K562 (cell line): ENCODE measurements around the gene MALAT1. TPM values are rescaled to one million over a fixed set of nuclear protein-coding genes. Genes with fewer than 3 reads are reported as not detected.

Experiments used
- ARID2 ChIP-seq: fragments of 450-650 bp; IDR thresholded peaks from 2 replicates; pipeline ENCODE4 v1.6.1; 2017; ENCODE audit warnings: antibody characterized with exemption, mild to moderate bottlenecking
- ATF7 ChIP-seq: fragments of 450-650 bp; IDR thresholded peaks from 2 replicates; pipeline ENCODE4 v1.7.1; 2014; ENCODE audit warnings: mild to moderate bottlenecking, moderate library complexity
- CC2D1A ChIP-seq: fragments of 450-650 bp; IDR thresholded peaks from 2 replicates; pipeline ENCODE4 v1.6.1; 2017; ENCODE audit warnings: mild to moderate bottlenecking
- CCAR2 ChIP-seq: fragments of 200-400 bp; formaldehyde crosslinking; IDR thresholded peaks from 2 replicates; pipeline ENCODE4 v1.6.1; 2017; ENCODE audit warnings: mild to moderate bottlenecking, low read depth, low read length
- CTBP1 ChIP-seq: fragments of 450-650 bp; IDR thresholded peaks from 2 replicates; pipeline ENCODE4 v1.6.1; 2016; ENCODE audit warnings: borderline replicate concordance
- ELF1 ChIP-seq: fragments of 200-800 bp; sonication (Bioruptor generic); IDR thresholded peaks from 2 replicates; pipeline ENCODE4 v1.6.1; 2016; ENCODE audit warnings: missing genetic modification characterization, missing compliant biosample characterization
- NR3C1 ChIP-seq: sonication (generic); formaldehyde crosslinking; IDR thresholded peaks from 2 replicates; pipeline ENCODE4 v1.8.1; 2022; ENCODE audit warnings: missing genetic modification reagents
- PCBP2 ChIP-seq: fragments of 200-400 bp; formaldehyde crosslinking; IDR thresholded peaks from 2 replicates; pipeline ENCODE4 v1.6.1; 2018; ENCODE audit warnings: low read length, low read depth, mild to moderate bottlenecking, moderate library complexity; ENCODE audit not compliant: poor library complexity, severe bottlenecking
- STAT5B ChIP-seq: fragments of 250-450 bp; sonication (Bioruptor Pico); IDR thresholded peaks from 2 replicates; pipeline ENCODE4 v1.8.0; 2021; ENCODE audit warnings: mild to moderate bottlenecking, inconsistent platforms
- ZNF644 ChIP-seq: fragments of 200-800 bp; sonication (Bioruptor generic); IDR thresholded peaks from 2 replicates; pipeline ENCODE4 v1.6.1; 2016; ENCODE audit warnings: low read depth, missing genetic modification characterization, missing compliant biosample characterization
- polyA plus RNA-seq, 8 experiments: library from polyadenylated mRNA; depleted of rRNA in 4 of 8; stranded (reverse) in 5 of 8; unstranded in 3 of 8; fragments of >200 nt; fragmentation: Nextera tagmentation in 2 of 8; fragmentation: Illumina TruSeq in 1 of 8; extraction: Ambion mirVana in 2 of 8; extraction: Trizol in 1 of 8; gene quantifications; 2 replicates each; pipeline versions ENCODE4 v1.2.1 to v1.2.3, GENCODE V29; 2011 to 2014; ENCODE audit warnings: inconsistent platforms in 1 of 8, missing spikeins in 1 of 8
- total RNA-seq, 7 experiments: library from RNA; depleted of rRNA in 6 of 7; stranded (reverse); fragments of >200 nt in 6 of 7; fragmentation: Illumina TruSeq in 2 of 7; extraction: Trizol in 2 of 7; gene quantifications; 2 replicates each; pipeline versions ENCODE4 v1.2.1 to v1.2.3, GENCODE V29; 2011 to 2021; ENCODE audit warnings: low replicate concordance in 1 of 7
- TF ChIP-seq, protein P1 (sequence below): fragments of 250-450 bp; sonication (Bioruptor Pico); IDR thresholded peaks from 2 replicates; pipeline ENCODE4 v1.8.0; 2022; ENCODE audit warnings: inconsistent platforms
- TF ChIP-seq, protein P2 (sequence below): fragments of 200-800 bp; sonication (Bioruptor generic); IDR thresholded peaks from 2 replicates; pipeline ENCODE4 v1.6.1; 2016; ENCODE audit warnings: missing genetic modification characterization, missing compliant biosample characterization
- TF ChIP-seq, protein P3 (sequence below): sonication (generic); IDR thresholded peaks from 2 replicates; pipeline ENCODE4 v1.6.1; 2016
- TF ChIP-seq, protein P4 (sequence below), 2 experiments: fragments of 450-650 bp in 1 of 2; sonication (generic) in 1 of 2; formaldehyde crosslinking in 1 of 2; IDR thresholded peaks in 1 of 2; conservative IDR thresholded peaks in 1 of 2; 2 replicates each; pipeline versions ENCODE4 v1.6.1 to v1.8.1; 2016 to 2023; ENCODE audit warnings: mild to moderate bottlenecking in 2 of 2, moderate library complexity in 2 of 2, inconsistent platforms in 1 of 2, missing genetic modification reagents in 1 of 2
- TF ChIP-seq, protein P5 (sequence below): fragments of 250-450 bp; sonication (Bioruptor Pico); IDR thresholded peaks from 2 replicates; pipeline ENCODE4 v1.9.0; 2021; ENCODE audit warnings: mild to moderate bottlenecking, inconsistent platforms
- TF ChIP-seq, protein P6 (sequence below): IDR thresholded peaks from 3 replicates; pipeline ENCODE4 v1.6.1; 2011; ENCODE audit warnings: borderline replicate concordance, mild to moderate bottlenecking; ENCODE audit not compliant: insufficient read length, insufficient read depth

Gene MALAT1
- total and polyA plus RNA-seq, 9 of the 15 experiments (the other 6 are each of a cell fraction or from before 2014, with no cell fraction given): 363 to 8,715 (median 2,351) TPM

DNA sequence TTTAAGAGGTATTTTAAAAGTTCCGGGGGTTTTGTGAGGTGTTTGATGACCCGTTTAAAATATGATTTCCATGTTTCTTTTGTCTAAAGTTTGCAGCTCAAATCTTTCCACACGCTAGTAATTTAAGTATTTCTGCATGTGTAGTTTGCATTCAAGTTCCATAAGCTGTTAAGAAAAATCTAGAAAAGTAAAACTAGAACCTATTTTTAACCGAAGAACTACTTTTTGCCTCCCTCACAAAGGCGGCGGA lies 193 bp upstream of the MALAT1 start (continued):
- TF ChIP-seq, protein P1, sequence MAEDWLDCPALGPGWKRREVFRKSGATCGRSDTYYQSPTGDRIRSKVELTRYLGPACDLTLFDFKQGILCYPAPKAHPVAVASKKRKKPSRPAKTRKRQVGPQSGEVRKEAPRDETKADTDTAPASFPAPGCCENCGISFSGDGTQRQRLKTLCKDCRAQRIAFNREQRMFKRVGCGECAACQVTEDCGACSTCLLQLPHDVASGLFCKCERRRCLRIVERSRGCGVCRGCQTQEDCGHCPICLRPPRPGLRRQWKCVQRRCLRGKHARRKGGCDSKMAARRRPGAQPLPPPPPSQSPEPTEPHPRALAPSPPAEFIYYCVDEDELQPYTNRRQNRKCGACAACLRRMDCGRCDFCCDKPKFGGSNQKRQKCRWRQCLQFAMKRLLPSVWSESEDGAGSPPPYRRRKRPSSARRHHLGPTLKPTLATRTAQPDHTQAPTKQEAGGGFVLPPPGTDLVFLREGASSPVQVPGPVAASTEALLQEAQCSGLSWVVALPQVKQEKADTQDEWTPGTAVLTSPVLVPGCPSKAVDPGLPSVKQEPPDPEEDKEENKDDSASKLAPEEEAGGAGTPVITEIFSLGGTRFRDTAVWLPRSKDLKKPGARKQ (CRISPR knock-in tag): no peak
- TF ChIP-seq ELF1 (peak; percentile 65; the same call in 1 of the 2 replicates), ZNF644 (tag) (0 out of 2 replicates have a peak, but pooled peaks have one; percentile 38), NR3C1 (CRISPR knock-in tag) (no peak), CCAR2 (no peak), STAT5B (CRISPR knock-in tag) (no peak), ARID2 (no peak), ATF7 (peak; percentile 44; the same call in 1 of the 2 replicates), CC2D1A (no peak), PCBP2 (no peak), CTBP1 (peak; percentile 68)
- TF ChIP-seq, protein P2, sequence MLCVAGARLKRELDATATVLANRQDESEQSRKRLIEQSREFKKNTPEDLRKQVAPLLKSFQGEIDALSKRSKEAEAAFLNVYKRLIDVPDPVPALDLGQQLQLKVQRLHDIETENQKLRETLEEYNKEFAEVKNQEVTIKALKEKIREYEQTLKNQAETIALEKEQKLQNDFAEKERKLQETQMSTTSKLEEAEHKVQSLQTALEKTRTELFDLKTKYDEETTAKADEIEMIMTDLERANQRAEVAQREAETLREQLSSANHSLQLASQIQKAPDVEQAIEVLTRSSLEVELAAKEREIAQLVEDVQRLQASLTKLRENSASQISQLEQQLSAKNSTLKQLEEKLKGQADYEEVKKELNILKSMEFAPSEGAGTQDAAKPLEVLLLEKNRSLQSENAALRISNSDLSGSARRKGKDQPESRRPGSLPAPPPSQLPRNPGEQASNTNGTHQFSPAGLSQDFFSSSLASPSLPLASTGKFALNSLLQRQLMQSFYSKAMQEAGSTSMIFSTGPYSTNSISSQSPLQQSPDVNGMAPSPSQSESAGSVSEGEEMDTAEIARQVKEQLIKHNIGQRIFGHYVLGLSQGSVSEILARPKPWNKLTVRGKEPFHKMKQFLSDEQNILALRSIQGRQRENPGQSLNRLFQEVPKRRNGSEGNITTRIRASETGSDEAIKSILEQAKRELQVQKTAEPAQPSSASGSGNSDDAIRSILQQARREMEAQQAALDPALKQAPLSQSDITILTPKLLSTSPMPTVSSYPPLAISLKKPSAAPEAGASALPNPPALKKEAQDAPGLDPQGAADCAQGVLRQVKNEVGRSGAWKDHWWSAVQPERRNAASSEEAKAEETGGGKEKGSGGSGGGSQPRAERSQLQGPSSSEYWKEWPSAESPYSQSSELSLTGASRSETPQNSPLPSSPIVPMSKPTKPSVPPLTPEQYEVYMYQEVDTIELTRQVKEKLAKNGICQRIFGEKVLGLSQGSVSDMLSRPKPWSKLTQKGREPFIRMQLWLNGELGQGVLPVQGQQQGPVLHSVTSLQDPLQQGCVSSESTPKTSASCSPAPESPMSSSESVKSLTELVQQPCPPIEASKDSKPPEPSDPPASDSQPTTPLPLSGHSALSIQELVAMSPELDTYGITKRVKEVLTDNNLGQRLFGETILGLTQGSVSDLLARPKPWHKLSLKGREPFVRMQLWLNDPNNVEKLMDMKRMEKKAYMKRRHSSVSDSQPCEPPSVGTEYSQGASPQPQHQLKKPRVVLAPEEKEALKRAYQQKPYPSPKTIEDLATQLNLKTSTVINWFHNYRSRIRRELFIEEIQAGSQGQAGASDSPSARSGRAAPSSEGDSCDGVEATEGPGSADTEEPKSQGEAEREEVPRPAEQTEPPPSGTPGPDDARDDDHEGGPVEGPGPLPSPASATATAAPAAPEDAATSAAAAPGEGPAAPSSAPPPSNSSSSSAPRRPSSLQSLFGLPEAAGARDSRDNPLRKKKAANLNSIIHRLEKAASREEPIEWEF (CRISPR knock-in tag): no peak
- TF ChIP-seq, protein P3, sequence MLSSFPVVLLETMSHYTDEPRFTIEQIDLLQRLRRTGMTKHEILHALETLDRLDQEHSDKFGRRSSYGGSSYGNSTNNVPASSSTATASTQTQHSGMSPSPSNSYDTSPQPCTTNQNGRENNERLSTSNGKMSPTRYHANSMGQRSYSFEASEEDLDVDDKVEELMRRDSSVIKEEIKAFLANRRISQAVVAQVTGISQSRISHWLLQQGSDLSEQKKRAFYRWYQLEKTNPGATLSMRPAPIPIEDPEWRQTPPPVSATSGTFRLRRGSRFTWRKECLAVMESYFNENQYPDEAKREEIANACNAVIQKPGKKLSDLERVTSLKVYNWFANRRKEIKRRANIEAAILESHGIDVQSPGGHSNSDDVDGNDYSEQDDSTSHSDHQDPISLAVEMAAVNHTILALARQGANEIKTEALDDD: no peak
- TF ChIP-seq, protein P4, sequence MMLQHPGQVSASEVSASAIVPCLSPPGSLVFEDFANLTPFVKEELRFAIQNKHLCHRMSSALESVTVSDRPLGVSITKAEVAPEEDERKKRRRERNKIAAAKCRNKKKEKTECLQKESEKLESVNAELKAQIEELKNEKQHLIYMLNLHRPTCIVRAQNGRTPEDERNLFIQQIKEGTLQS (IDR thresholded peaks at IDR 0.05): no peak; the same call in 1 of the 2 replicates
- TF ChIP-seq, protein P4 (CRISPR knock-in tag; conservative IDR thresholded peaks at IDR 0.05): no peak
- TF ChIP-seq, protein P5, sequence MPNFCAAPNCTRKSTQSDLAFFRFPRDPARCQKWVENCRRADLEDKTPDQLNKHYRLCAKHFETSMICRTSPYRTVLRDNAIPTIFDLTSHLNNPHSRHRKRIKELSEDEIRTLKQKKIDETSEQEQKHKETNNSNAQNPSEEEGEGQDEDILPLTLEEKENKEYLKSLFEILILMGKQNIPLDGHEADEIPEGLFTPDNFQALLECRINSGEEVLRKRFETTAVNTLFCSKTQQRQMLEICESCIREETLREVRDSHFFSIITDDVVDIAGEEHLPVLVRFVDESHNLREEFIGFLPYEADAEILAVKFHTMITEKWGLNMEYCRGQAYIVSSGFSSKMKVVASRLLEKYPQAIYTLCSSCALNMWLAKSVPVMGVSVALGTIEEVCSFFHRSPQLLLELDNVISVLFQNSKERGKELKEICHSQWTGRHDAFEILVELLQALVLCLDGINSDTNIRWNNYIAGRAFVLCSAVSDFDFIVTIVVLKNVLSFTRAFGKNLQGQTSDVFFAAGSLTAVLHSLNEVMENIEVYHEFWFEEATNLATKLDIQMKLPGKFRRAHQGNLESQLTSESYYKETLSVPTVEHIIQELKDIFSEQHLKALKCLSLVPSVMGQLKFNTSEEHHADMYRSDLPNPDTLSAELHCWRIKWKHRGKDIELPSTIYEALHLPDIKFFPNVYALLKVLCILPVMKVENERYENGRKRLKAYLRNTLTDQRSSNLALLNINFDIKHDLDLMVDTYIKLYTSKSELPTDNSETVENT (CRISPR knock-in tag): no peak
- TF ChIP-seq, protein P6, sequence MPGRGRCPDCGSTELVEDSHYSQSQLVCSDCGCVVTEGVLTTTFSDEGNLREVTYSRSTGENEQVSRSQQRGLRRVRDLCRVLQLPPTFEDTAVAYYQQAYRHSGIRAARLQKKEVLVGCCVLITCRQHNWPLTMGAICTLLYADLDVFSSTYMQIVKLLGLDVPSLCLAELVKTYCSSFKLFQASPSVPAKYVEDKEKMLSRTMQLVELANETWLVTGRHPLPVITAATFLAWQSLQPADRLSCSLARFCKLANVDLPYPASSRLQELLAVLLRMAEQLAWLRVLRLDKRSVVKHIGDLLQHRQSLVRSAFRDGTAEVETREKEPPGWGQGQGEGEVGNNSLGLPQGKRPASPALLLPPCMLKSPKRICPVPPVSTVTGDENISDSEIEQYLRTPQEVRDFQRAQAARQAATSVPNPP: no peak
